Sigmoid colon (tissue), 4 donors: ENCODE results near the gene IRX2.

ENCODE experiments used
- CTCF ChIP-seq, 4 experiments: fragments of 450-650 bp in 3 of 4; fragments of 200-600 bp in 1 of 4; IDR thresholded peaks; one replicate each; pipeline ENCODE4 v1.5.1; 2016 to 2019; ENCODE audit warnings: antibody characterized with exemption in 4 of 4, mild to moderate bottlenecking in 3 of 4, moderate library complexity in 2 of 4
- EP300 ChIP-seq, 4 donors: sonication (generic); formaldehyde crosslinking; IDR thresholded peaks; one replicate each; pipeline ENCODE4 v1.6.1; 2017; ENCODE audit warnings: antibody characterized with exemption in 4 of 4
- POLR2A ChIP-seq, 2 donors: fragments of 450-650 bp; IDR thresholded peaks; one replicate each; pipeline ENCODE4 v1.6.1; 2016; ENCODE audit warnings: antibody characterized with exemption in 2 of 2, mild to moderate bottlenecking in 2 of 2, moderate library complexity in 2 of 2
- POLR2AphosphoS5 ChIP-seq, 4 donors: sonication (generic); formaldehyde crosslinking; IDR thresholded peaks; one replicate each; pipeline ENCODE4 v1.6.1; 2017; ENCODE audit warnings: antibody characterized with exemption in 4 of 4

GRCh38 chr5:2744485-2744884, 7.0 kb downstream of the IRX2 start:
- TF ChIP-seq CTCF (IDR thresholded peaks at IDR 0.05) = no peak
- TF ChIP-seq POLR2A (IDR thresholded peaks at IDR 0.05) = no peak
- no peak for TF ChIP-seq POLR2AphosphoS5 (IDR thresholded peaks at IDR 0.05)
- no peak for TF ChIP-seq EP300 (IDR thresholded peaks at IDR 0.05)
